HG02763 (cell line): ENCODE results near the gene LHX6.

Experiments
- ATAC-seq: cut with Tn5 transposase; IDR thresholded peaks from one replicate; pipeline ENCODE4 v1.9.1; 2021; ENCODE audit warnings: mild to moderate bottlenecking, moderate library complexity; ENCODE audit not compliant: unreplicated experiment

The LHX6 gene

DNA sequence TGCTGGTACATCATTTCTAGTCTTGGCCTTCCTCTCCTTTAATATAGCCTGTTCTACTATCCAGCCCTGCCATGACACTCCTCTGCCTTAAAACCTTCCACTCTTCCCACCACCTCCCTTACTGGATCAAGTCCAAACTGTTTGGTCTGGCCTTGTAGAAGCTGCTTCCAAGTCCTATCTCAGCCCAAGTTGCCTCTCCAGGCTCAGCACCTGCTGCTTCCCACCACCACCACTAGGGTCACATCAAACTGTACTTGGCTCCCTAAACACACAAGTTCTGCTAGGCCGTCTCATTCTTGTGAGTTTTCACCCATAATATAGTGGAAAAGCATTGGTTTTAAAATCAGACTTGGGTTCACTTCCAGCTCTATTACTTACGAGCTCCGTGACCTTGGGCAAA is 70.6 kb downstream of the LHX6 start:
- no peak for ATAC-seq

GRCh38 chr9:122155796-122156195 is 73.0 kb downstream of the LHX6 start:
- no peak for ATAC-seq
